Measurements from ENCODE around the gene CORIN. TPM values are rescaled to one million over a fixed set of nuclear protein-coding genes. Genes with fewer than 3 reads are reported as not detected.

CORIN gene, protein sequence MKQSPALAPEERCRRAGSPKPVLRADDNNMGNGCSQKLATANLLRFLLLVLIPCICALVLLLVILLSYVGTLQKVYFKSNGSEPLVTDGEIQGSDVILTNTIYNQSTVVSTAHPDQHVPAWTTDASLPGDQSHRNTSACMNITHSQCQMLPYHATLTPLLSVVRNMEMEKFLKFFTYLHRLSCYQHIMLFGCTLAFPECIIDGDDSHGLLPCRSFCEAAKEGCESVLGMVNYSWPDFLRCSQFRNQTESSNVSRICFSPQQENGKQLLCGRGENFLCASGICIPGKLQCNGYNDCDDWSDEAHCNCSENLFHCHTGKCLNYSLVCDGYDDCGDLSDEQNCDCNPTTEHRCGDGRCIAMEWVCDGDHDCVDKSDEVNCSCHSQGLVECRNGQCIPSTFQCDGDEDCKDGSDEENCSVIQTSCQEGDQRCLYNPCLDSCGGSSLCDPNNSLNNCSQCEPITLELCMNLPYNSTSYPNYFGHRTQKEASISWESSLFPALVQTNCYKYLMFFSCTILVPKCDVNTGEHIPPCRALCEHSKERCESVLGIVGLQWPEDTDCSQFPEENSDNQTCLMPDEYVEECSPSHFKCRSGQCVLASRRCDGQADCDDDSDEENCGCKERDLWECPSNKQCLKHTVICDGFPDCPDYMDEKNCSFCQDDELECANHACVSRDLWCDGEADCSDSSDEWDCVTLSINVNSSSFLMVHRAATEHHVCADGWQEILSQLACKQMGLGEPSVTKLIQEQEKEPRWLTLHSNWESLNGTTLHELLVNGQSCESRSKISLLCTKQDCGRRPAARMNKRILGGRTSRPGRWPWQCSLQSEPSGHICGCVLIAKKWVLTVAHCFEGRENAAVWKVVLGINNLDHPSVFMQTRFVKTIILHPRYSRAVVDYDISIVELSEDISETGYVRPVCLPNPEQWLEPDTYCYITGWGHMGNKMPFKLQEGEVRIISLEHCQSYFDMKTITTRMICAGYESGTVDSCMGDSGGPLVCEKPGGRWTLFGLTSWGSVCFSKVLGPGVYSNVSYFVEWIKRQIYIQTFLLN
- total RNA-seq, result 0.23 TPM in 1 of 2 replicates, not detected in the other

DNA sequence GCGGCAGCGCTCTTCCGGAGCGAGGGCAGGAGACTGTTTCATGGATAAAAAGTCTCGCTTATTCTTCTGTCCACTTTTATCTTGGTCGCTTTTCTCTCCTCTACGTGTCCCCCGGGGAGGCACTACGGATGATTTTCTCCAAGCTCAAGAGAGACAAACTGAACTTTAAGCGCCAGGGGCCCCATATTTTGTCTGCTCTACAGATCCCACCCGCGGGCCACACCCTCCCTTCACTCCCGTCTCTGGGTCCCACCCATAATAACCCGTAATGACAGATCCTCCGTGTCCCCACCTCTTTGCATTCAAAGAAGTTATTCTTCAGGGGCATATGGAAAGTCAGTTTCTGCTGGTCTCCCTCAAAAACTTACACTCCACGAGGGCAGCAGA lies at the start of gene CORIN:
TSS of gene CORIN (minus strand) at position 160 of the 387 bp plus-strand sequence. CDS start at position 42, 118 bp downstream.

Other genes with a start within 250 kb of the CORIN start
- gene NFXL1, start 76.5 kb upstream of the CORIN start, total RNA-seq, result 7.7 and 14.0 TPM in 2 replicates
- gene CNGA1, start 178.6 kb upstream of the CORIN start, total RNA-seq, result 0.30 and 0.42 TPM in 2 replicates
- gene NIPAL1, start 178.7 kb upstream of the CORIN start, total RNA-seq, result 0.59 and 2.7 TPM in 2 replicates